ENCODE results near the gene CELF5. TPM values are rescaled to one million over a fixed set of nuclear protein-coding genes. Genes with fewer than 3 reads are reported as not detected.
A peak's percentile ranks its signal among the peaks of the same experiment; 100 is the strongest.

CELF5 gene
- total and polyA plus RNA-seq, 10 of the 15 experiments (the other 5 are each of a cell fraction or from before 2014, with no cell fraction given) = 0.01 to 0.04 TPM; not detected in 8

DNA sequence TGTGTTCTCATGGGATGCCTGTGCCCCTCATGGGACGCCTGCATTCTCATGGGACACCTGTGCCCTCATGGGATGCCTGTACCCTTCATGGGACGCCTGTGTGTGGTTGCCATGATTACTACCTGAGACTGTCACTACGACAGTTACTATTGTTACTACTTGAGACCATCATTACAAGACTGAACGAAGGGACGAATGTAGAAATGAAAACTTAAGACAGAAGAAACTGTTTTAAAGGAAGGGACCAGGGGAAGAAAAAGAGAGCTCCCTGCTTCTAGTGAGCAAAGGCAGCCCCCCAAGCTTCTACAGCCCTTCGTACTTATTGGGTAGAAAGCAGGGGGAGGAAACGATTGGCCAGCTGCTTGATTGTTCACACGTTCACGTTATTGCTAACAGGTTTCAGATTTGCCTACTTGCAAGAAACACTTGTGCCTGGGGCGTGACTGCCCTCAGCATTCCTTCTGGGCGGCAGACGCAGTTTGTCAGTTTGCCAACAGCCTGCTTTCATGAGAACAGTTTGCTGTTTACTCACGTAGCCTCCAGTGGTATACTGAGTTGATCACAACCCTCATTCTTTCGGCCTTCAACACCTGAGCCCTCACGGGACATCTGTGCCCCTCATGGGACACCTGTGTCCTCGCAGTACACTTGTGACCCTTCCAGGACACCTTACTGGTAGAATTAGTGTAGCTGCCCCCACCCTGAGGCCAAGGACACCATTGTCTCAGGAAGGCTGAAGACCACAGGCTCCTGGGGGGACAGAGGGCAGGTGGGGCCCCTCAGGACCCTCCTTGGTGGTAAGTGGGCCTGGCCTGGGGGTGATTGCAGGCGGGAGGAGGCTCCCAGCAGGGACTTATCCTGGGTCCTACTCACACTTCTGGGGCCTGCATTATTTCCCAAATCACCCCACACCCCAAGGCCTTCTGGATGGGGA, 48.4 kb upstream of the CELF5 start:
- Histone ChIP-seq H3K27me3 (replicated peaks in 1 of 2; ENCODE audit: control insufficient read depth in 2 of 2, insufficient read depth in 2 of 2, low read length in 1 of 2) (no peaks in the 10 kb centered on the region), H3K27ac (ENCODE audit: control insufficient read depth, insufficient read depth) (peak overlapping the region; percentile 69), H3K9me3 (replicated peaks; ENCODE audit: control insufficient read depth, insufficient read depth, low read length) (no peaks in the 10 kb centered on the region), H3K4me1 (ENCODE audit: control insufficient read depth, insufficient read depth, low read length) (peaks cover 22% of the 10 kb centered on the region), H3K36me3 (ENCODE audit: control insufficient read depth in 2 of 2, insufficient read depth in 2 of 2, low read length in 1 of 2) (no peaks in the 10 kb centered on the region), H3K4me3 (no peak overlapping the region), H3K4me2 (ENCODE audit: control insufficient read depth, insufficient read depth) (peak overlapping the region; percentile 75), H3K79me2 (ENCODE audit: control insufficient read depth, insufficient read depth, low read length) (peaks cover 39% of the 10 kb centered on the region), H2AFZ (ENCODE audit: control insufficient read depth, low read depth, low read length) (peak overlapping the region; percentile 6; the same call in 1 of the 2 replicates), H3K9ac (ENCODE audit: control insufficient read depth, insufficient read depth, low read length) (peak overlapping the region; percentile 42; the same call in 1 of the 2 replicates), H4K20me1 (ENCODE audit: control insufficient read depth, insufficient read depth) (no peaks in the 10 kb centered on the region; the same call in 1 of the 2 replicates)
- ChIA-PET CTCF (interaction anchor here (0.5 to 1.0 kb wide), 3 partner anchors 9 to 47 kb away, joined by 3 to 4 read pairs (median 3); no protein-coding TSS in a partner anchor), RAD21 (ENCODE audit: unreplicated experiment) (no interaction called here), POLR2A (interaction anchor here (0.6 kb wide), 1 partner anchor 123 kb away, joined by 3 read pairs; no protein-coding TSS in a partner anchor), SMC1A (ENCODE audit: uncharacterized antibody, unreplicated experiment) (interaction anchor here (0.7 kb wide), 1 partner anchor 11 kb away, joined by 3 read pairs; no protein-coding TSS in a partner anchor)
- intact Hi-C loops (cut with micrococcal nuclease; ENCODE audit: unreplicated experiment) (no loop called here), in situ Hi-C loops (cut with MboI) (no loop called here)
- BruUV-seq (replicated peaks) = no TSS peak
- DNase-seq (ENCODE audit: low read depth, low spot score) = peak; percentile 57
- no peak for ATAC-seq
- FAIRE-seq = no peak
- WGBS (ENCODE audit: insufficient coverage, insufficient replicate concordance, low lambda C conversion rate, missing lambda C conversion rate) = 24% methylated on average over 17 of the region's 17 CpGs
- TF ChIP-seq, protein P1, sequence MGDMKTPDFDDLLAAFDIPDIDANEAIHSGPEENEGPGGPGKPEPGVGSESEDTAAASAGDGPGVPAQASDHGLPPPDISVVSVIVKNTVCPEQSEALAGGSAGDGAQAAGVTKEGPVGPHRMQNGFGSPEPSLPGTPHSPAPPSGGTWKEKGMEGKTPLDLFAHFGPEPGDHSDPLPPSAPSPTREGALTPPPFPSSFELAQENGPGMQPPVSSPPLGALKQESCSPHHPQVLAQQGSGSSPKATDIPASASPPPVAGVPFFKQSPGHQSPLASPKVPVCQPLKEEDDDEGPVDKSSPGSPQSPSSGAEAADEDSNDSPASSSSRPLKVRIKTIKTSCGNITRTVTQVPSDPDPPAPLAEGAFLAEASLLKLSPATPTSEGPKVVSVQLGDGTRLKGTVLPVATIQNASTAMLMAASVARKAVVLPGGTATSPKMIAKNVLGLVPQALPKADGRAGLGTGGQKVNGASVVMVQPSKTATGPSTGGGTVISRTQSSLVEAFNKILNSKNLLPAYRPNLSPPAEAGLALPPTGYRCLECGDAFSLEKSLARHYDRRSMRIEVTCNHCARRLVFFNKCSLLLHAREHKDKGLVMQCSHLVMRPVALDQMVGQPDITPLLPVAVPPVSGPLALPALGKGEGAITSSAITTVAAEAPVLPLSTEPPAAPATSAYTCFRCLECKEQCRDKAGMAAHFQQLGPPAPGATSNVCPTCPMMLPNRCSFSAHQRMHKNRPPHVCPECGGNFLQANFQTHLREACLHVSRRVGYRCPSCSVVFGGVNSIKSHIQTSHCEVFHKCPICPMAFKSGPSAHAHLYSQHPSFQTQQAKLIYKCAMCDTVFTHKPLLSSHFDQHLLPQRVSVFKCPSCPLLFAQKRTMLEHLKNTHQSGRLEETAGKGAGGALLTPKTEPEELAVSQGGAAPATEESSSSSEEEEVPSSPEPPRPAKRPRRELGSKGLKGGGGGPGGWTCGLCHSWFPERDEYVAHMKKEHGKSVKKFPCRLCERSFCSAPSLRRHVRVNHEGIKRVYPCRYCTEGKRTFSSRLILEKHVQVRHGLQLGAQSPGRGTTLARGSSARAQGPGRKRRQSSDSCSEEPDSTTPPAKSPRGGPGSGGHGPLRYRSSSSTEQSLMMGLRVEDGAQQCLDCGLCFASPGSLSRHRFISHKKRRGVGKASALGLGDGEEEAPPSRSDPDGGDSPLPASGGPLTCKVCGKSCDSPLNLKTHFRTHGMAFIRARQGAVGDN (IDR thresholded peaks at IDR 0.05) = peak; percentile 85
- TF ChIP-seq TARDBP (IDR thresholded peaks at IDR 0.05; ENCODE audit: borderline replicate concordance) (no peak), ATF7 (IDR thresholded peaks at IDR 0.05; ENCODE audit: low read depth) (no peak), BMI1 (IDR thresholded peaks at IDR 0.05; ENCODE audit: borderline replicate concordance) (no peak), POLR2A (IDR thresholded peaks at IDR 0.05; ENCODE audit: low read depth, low read length) (peak; percentile 5; the same call in 1 of the 2 replicates), STAT3 (IDR thresholded peaks at IDR 0.05; ENCODE audit: low read depth, low read length) (no peak), CBX5 (IDR thresholded peaks at IDR 0.05; ENCODE audit: low read depth) (no peak), EED (IDR thresholded peaks at IDR 0.05; ENCODE audit: low read depth) (no peak), GATAD2B (conservative IDR thresholded peaks at IDR 0.05; ENCODE audit: low read depth) (peak; percentile 57; the same call in 1 of the 2 replicates), TCF12 (IDR thresholded peaks at IDR 0.05; ENCODE audit: low read depth, low read length) (peak; percentile 31; the same call in 1 of the 2 replicates), TCF3 (IDR thresholded peaks at IDR 0.05; ENCODE audit: borderline replicate concordance, insufficient read depth, low read depth, low read length) (0 out of 2 replicates have a peak, but pooled peaks have one; percentile 57)
- TF ChIP-seq, protein P2, sequence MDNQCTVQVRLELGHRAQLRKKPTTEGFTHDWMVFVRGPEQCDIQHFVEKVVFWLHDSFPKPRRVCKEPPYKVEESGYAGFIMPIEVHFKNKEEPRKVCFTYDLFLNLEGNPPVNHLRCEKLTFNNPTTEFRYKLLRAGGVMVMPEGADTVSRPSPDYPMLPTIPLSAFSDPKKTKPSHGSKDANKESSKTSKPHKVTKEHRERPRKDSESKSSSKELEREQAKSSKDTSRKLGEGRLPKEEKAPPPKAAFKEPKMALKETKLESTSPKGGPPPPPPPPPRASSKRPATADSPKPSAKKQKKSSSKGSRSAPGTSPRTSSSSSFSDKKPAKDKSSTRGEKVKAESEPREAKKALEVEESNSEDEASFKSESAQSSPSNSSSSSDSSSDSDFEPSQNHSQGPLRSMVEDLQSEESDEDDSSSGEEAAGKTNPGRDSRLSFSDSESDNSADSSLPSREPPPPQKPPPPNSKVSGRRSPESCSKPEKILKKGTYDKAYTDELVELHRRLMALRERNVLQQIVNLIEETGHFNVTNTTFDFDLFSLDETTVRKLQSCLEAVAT (IDR thresholded peaks at IDR 0.05) = peak; percentile 39
- TF ChIP-seq, protein P3, sequence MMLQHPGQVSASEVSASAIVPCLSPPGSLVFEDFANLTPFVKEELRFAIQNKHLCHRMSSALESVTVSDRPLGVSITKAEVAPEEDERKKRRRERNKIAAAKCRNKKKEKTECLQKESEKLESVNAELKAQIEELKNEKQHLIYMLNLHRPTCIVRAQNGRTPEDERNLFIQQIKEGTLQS (IDR thresholded peaks at IDR 0.05; ENCODE audit: borderline replicate concordance, extremely low read depth, low read depth, low read length) = no peak
